Measurements from ENCODE around the gene ATP6V1G1.

ATP6V1G1 gene

DNA sequence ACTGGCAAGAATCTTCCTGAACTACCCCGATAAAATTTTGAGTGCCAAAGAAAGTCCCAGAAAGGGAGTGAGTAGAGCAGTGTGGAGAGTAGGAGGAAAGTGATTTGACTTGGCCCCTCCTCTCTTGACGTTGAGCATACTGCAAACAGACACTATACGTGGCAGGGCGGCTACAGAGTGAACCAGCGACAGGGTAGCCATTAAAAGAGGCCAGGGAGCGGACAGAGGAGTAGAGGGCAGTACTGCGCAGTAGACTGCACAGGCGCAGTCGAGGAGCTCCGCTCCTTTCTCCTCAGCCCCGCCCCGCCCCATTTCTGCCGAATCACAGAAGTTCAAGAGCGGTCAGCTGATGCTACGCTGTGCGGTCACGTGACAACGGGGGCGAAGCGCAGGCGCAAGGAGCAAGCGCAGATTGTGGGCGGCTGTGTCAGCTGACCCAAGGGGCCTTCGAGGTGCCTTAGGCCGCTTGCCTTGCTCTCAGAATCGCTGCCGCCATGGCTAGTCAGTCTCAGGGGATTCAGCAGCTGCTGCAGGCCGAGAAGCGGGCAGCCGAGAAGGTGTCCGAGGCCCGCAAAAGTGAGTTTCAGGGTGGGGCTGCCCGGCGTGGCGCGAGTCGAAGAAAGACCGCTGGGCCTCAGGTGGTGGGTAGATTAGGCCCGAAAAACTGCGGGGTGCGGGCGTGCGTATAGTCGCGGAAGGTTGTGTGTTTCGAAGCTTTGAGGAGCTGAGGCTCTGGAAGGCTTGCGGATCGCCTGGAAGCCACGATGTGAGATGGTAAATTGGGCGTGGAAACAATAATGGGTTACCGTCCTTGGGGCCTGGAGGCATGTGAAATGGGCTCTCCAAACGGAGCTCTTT is at the start of gene ATP6V1G1:
TSS of gene ATP6V1G1 (plus strand) at position 425 of the 858 bp plus-strand sequence. CDS start at position 495, 70 bp downstream.
- DNase-seq (ENCODE audit: low read depth, low spot score) = peak; percentile 99
- Histone ChIP-seq H3K9ac (ENCODE audit: insufficient read length, low read depth) (peak within 1 kb of the TSS; percentile 99), H3K36me3 (ENCODE audit: insufficient read depth, insufficient read length, low read length) (peaks cover 25% of the 10 kb centered on the region), H3K4me1 (ENCODE audit: insufficient read depth, insufficient read length) (peaks cover 3% of the 10 kb centered on the region), H3K4me3 (ENCODE audit: insufficient read length, low read depth) (peak within 1 kb of the TSS; percentile 91), H3K9me3 (ENCODE audit: insufficient read depth, low read length) (no peaks in the 10 kb centered on the region), H3K27me3 (ENCODE audit: insufficient read depth, insufficient read length) (no peaks in the 10 kb centered on the region)
- TF ChIP-seq SUZ12 (IDR thresholded peaks at IDR 0.05; ENCODE audit: extremely low read depth, insufficient read depth, insufficient read length) (no peak), YY1 (IDR thresholded peaks at IDR 0.05; ENCODE audit: insufficient read depth, insufficient read length) (peak; percentile 66), ZNF274 (IDR thresholded peaks at IDR 0.05; ENCODE audit: low read depth, low read length) (no peak)

- DNase-seq (ENCODE audit: low read depth, low spot score) = no peak
- H3K27me3 ChIP-seq (ENCODE audit: insufficient read depth, insufficient read length) = no peaks in the 10 kb centered on the region
- TF ChIP-seq YY1 (IDR thresholded peaks at IDR 0.05; ENCODE audit: insufficient read depth, insufficient read length) = no peak
- no peak for TF ChIP-seq SUZ12 (IDR thresholded peaks at IDR 0.05; ENCODE audit: extremely low read depth, insufficient read depth, insufficient read length)
- H3K36me3 ChIP-seq (ENCODE audit: insufficient read depth, insufficient read length, low read length) = no peaks in the 10 kb centered on the region
- H3K4me1 ChIP-seq (ENCODE audit: insufficient read depth, insufficient read length) = no peaks in the 10 kb centered on the region
- no peaks in the 10 kb centered on the region for H3K9me3 ChIP-seq (ENCODE audit: insufficient read depth, low read length)
- H3K9ac ChIP-seq (ENCODE audit: insufficient read length, low read depth) = no peak overlapping the region
- no peak overlapping the region for H3K4me3 ChIP-seq (ENCODE audit: insufficient read length, low read depth)
These were observed 49.3 kb upstream of the ATP6V1G1 start for GRCh38 chr9:114538241-114538640.

- H3K36me3 ChIP-seq (ENCODE audit: insufficient read depth, insufficient read length, low read length) = no peaks in the 10 kb centered on the region
- no peaks in the 10 kb centered on the region for H3K9me3 ChIP-seq (ENCODE audit: insufficient read depth, low read length)
- no peaks in the 10 kb centered on the region for H3K27me3 ChIP-seq (ENCODE audit: insufficient read depth, insufficient read length)
- DNase-seq (ENCODE audit: low read depth, low spot score) = no peak
- H3K4me3 ChIP-seq (ENCODE audit: insufficient read length, low read depth) = no peak overlapping the region
- no peaks in the 10 kb centered on the region for H3K4me1 ChIP-seq (ENCODE audit: insufficient read depth, insufficient read length)
- TF ChIP-seq ZNF274 (IDR thresholded peaks at IDR 0.05; ENCODE audit: low read depth, low read length) = no peak
- TF ChIP-seq SUZ12 (IDR thresholded peaks at IDR 0.05; ENCODE audit: extremely low read depth, insufficient read depth, insufficient read length) = no peak
- no peak for TF ChIP-seq YY1 (IDR thresholded peaks at IDR 0.05; ENCODE audit: insufficient read depth, insufficient read length)
- H3K9ac ChIP-seq (ENCODE audit: insufficient read length, low read depth) = no peak overlapping the region
These were observed 47.7 kb upstream of the ATP6V1G1 start for GRCh38 chr9:114539701-114540380.

DNA sequence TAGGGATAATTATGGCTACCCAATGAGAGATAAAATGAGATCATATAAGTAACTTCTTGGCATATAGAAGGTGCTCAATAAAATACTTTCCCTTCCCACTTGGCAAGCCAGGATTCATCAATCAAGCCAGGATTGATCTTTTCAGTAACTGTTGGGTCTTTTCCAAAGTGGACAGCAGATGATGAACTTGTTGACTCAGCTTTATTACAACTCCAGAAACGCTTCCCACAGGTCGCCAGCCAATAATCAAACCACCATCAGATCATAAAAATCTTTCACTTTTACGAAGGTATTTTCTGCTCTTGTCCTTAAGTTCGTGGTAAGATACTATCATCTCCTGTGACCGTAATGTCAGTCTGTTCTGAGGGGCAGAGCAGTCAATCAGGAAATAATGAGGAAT is 42.5 kb upstream of the ATP6V1G1 start:
- no peaks in the 10 kb centered on the region for H3K36me3 ChIP-seq (ENCODE audit: insufficient read depth, insufficient read length, low read length)
- no peaks in the 10 kb centered on the region for H3K9me3 ChIP-seq (ENCODE audit: insufficient read depth, low read length)
- TF ChIP-seq YY1 (IDR thresholded peaks at IDR 0.05; ENCODE audit: insufficient read depth, insufficient read length) (no peak), SUZ12 (IDR thresholded peaks at IDR 0.05; ENCODE audit: extremely low read depth, insufficient read depth, insufficient read length) (no peak), ZNF274 (IDR thresholded peaks at IDR 0.05; ENCODE audit: low read depth, low read length) (no peak)
- peaks cover 2% of the 10 kb centered on the region for H3K4me1 ChIP-seq (ENCODE audit: insufficient read depth, insufficient read length)
- no peaks in the 10 kb centered on the region for H3K27me3 ChIP-seq (ENCODE audit: insufficient read depth, insufficient read length)
- H3K9ac ChIP-seq (ENCODE audit: insufficient read length, low read depth) = no peak overlapping the region
- no peak overlapping the region for H3K4me3 ChIP-seq (ENCODE audit: insufficient read length, low read depth)
- no peak for DNase-seq (ENCODE audit: low read depth, low spot score)

- TF ChIP-seq ZNF274 (IDR thresholded peaks at IDR 0.05; ENCODE audit: low read depth, low read length) (no peak), YY1 (IDR thresholded peaks at IDR 0.05; ENCODE audit: insufficient read depth, insufficient read length) (no peak), SUZ12 (IDR thresholded peaks at IDR 0.05; ENCODE audit: extremely low read depth, insufficient read depth, insufficient read length) (no peak)
- H3K4me3 ChIP-seq (ENCODE audit: insufficient read length, low read depth) = no peak overlapping the region
- H3K4me1 ChIP-seq (ENCODE audit: insufficient read depth, insufficient read length) = peaks cover 2% of the 10 kb centered on the region
- no peaks in the 10 kb centered on the region for H3K9me3 ChIP-seq (ENCODE audit: insufficient read depth, low read length)
- H3K27me3 ChIP-seq (ENCODE audit: insufficient read depth, insufficient read length) = no peaks in the 10 kb centered on the region
- no peak overlapping the region for H3K9ac ChIP-seq (ENCODE audit: insufficient read length, low read depth)
- no peaks in the 10 kb centered on the region for H3K36me3 ChIP-seq (ENCODE audit: insufficient read depth, insufficient read length, low read length)
- no peak for DNase-seq (ENCODE audit: low read depth, low spot score)
These were observed 40.7 kb upstream of the ATP6V1G1 start for GRCh38 chr9:114546851-114547250.

DNA sequence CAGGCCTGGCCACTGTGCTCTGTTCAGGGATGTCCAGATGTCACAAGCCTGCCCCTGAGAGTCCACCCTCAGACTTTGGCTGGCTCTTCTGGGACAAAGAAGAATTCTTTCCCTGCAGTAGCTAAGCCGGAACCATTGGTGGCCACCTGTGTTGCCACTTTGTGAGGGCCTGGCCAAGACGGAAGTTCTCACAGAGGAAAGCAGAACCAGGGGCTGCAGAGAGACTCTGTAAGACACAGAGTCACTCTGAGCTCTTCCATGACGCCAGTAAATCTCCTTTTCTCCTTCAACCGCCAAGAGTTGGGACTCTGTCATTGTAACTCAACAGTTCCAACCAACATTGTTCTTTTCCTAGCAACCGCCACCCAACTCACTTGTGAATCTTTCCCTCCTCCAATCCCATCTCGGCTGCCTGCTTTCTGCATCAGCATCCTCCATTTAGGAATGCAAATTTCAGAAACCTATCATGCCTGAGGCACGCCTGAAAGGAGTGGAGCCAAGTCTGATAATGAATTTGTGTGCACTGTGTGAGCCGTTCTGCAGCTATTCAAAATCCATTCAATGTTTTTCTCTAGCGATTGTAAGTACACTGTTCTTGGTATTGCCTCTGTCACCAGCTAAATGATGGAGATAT is 37.8 kb upstream of the ATP6V1G1 start:
- TF ChIP-seq SUZ12 (IDR thresholded peaks at IDR 0.05; ENCODE audit: extremely low read depth, insufficient read depth, insufficient read length) (no peak), YY1 (IDR thresholded peaks at IDR 0.05; ENCODE audit: insufficient read depth, insufficient read length) (no peak), ZNF274 (IDR thresholded peaks at IDR 0.05; ENCODE audit: low read depth, low read length) (no peak)
- Histone ChIP-seq H3K27me3 (ENCODE audit: insufficient read depth, insufficient read length) (no peaks in the 10 kb centered on the region), H3K9me3 (ENCODE audit: insufficient read depth, low read length) (no peaks in the 10 kb centered on the region), H3K4me3 (ENCODE audit: insufficient read length, low read depth) (no peak overlapping the region), H3K36me3 (ENCODE audit: insufficient read depth, insufficient read length, low read length) (no peaks in the 10 kb centered on the region), H3K4me1 (ENCODE audit: insufficient read depth, insufficient read length) (peaks cover 2% of the 10 kb centered on the region), H3K9ac (ENCODE audit: insufficient read length, low read depth) (no peak overlapping the region)
- DNase-seq (ENCODE audit: low read depth, low spot score) = no peak
